GM23338 (cell line): ENCODE data around the gene NRN1L. TPM values are rescaled to one million over a fixed set of nuclear protein-coding genes. Genes with fewer than 3 reads are reported as not detected.

ENCODE experiments used
- ATAC-seq: fragments of 200-7000 bp; cut with Tn5 transposase; 3 replicates; pipeline ENCODE4 v1.9.1; 2020
- DNase-seq: peaks from one replicate; pipeline ENCODE4 v3.0.0-alpha.2; 2015; ENCODE audit warnings: low spot score
- H2AFZ ChIP-seq: fragments of 200-600 bp; sonication (generic); 2 replicates; pipeline ENCODE4 v1.8.0; 2016; ENCODE audit warnings: antibody characterized with exemption, mild to moderate bottlenecking, moderate library complexity
- H3F3A ChIP-seq: fragments of 200-600 bp; sonication (generic); replicated peaks from 2 replicates; pipeline ENCODE4 v1.8.0; 2017; ENCODE audit warnings: antibody characterized with exemption, mixed run types, low read depth
- H3K27ac ChIP-seq: fragments of 200-600 bp; sonication (generic); 2 replicates; pipeline ENCODE4 v1.6.1; 2016; ENCODE audit warnings: low read depth
- H3K27me3 ChIP-seq: fragments of 200-600 bp; sonication (generic); 2 replicates; pipeline ENCODE4 v1.8.0; 2016; ENCODE audit warnings: mild to moderate bottlenecking, mixed run types, moderate library complexity; ENCODE audit not compliant: insufficient read depth
- H3K36me3 ChIP-seq: fragments of 200-600 bp; sonication (generic); 2 replicates; pipeline ENCODE4 v1.8.0; 2016; ENCODE audit warnings: mild to moderate bottlenecking; ENCODE audit not compliant: insufficient read depth
- H3K4me1 ChIP-seq: fragments of 200-600 bp; sonication (generic); 2 replicates; pipeline ENCODE4 v1.8.0; 2016; ENCODE audit warnings: mild to moderate bottlenecking, moderate library complexity; ENCODE audit not compliant: insufficient read depth
- H3K4me2 ChIP-seq: fragments of 200-600 bp; sonication (generic); 2 replicates; pipeline ENCODE4 v1.7.1; 2017; ENCODE audit warnings: mixed run types
- H3K4me3 ChIP-seq: fragments of 200-600 bp; sonication (generic); 2 replicates; pipeline ENCODE4 v1.6.1; 2016; ENCODE audit warnings: mixed run types
- H3K79me2 ChIP-seq: fragments of 200-600 bp; sonication (generic); replicated peaks from 2 replicates; pipeline ENCODE4 v1.8.0; 2017; ENCODE audit warnings: mild to moderate bottlenecking; ENCODE audit not compliant: insufficient read depth
- H3K9me2 ChIP-seq: fragments of 200-600 bp; sonication (generic); 2 replicates; pipeline ENCODE4 v1.8.0; 2017; ENCODE audit not compliant: insufficient read depth
- H4K20me1 ChIP-seq: fragments of 200-600 bp; sonication (generic); replicated peaks from 2 replicates; pipeline ENCODE4 v1.8.0; 2017; ENCODE audit warnings: mild to moderate bottlenecking; ENCODE audit not compliant: insufficient read depth
- H3K27ac Mint-ChIP-seq: 2 replicates; pipeline ENCODE4 v1.8.0; 2020; ENCODE audit warnings: inconsistent platforms, mild to moderate bottlenecking, moderate library complexity, mixed read lengths
- H3K27me3 Mint-ChIP-seq: 3 replicates; pipeline ENCODE4 v1.8.0; 2022; ENCODE audit warnings: low read depth, mild to moderate bottlenecking, moderate library complexity, mixed read lengths, inconsistent platforms; ENCODE audit not compliant: insufficient read depth, poor library complexity
- H3K36me3 Mint-ChIP-seq: 3 replicates; pipeline ENCODE4 v1.8.0; 2021; ENCODE audit warnings: low read depth, mild to moderate bottlenecking, inconsistent platforms, moderate library complexity, mixed read lengths
- H3K4me1 Mint-ChIP-seq: 3 replicates; pipeline ENCODE4 v1.8.0; 2020; ENCODE audit warnings: mild to moderate bottlenecking, inconsistent platforms, mixed read lengths
- H3K4me3 Mint-ChIP-seq: 3 replicates; pipeline ENCODE4 v1.8.0; 2021; ENCODE audit warnings: moderate library complexity, mild to moderate bottlenecking, inconsistent platforms, mixed read lengths
- H3K9me3 Mint-ChIP-seq: 3 replicates; pipeline ENCODE4 v1.8.0; 2020; ENCODE audit warnings: moderate library complexity, mild to moderate bottlenecking, inconsistent platforms, mixed read lengths
- CREB1 ChIP-seq: fragments of 250-450 bp; sonication (Bioruptor Pico); IDR thresholded peaks from 2 replicates; pipeline ENCODE4 v1.5.0; 2020; ENCODE audit warnings: low read depth, mild to moderate bottlenecking, moderate library complexity
- CTCF ChIP-seq, 2 experiments: fragments of 200-600 bp in 1 of 2; sonication (generic) in 1 of 2; conservative IDR thresholded peaks; 2 replicates each; pipeline versions ENCODE4 v1.5.1 to v1.6.1; 2016 to 2017; ENCODE audit warnings: antibody characterized with exemption in 2 of 2, low read depth in 2 of 2, mild to moderate bottlenecking in 2 of 2, moderate library complexity in 1 of 2
- NANOG ChIP-seq: IDR thresholded peaks from 2 replicates; pipeline ENCODE4 v1.6.1; 2016; ENCODE audit warnings: antibody characterized with exemption, borderline replicate concordance
- REST ChIP-seq: IDR thresholded peaks from one replicate; pipeline ENCODE4 v1.6.1; 2018; ENCODE audit warnings: antibody characterized with exemption; ENCODE audit not compliant: unreplicated experiment
- ZNF114 ChIP-seq: fragments of 250-450 bp; sonication (Bioruptor Pico); IDR thresholded peaks from 2 replicates; pipeline ENCODE4 v1.5.0; 2020; ENCODE audit warnings: mild to moderate bottlenecking, moderate library complexity
- ZNF462 ChIP-seq: fragments of 250-450 bp; sonication (Bioruptor Pico); IDR thresholded peaks from 2 replicates; pipeline ENCODE4 v1.5.0; 2020; ENCODE audit warnings: mild to moderate bottlenecking, moderate library complexity
- polyA plus RNA-seq: library from polyadenylated mRNA; unstranded; fragments of >200 nt; fragmentation: Nextera tagmentation; extraction: Ambion mirVana; gene quantifications from 2 replicates; pipeline ENCODE4 v1.2.1, GENCODE V29; 2016
- total RNA-seq: library from RNA; depleted of rRNA; stranded (reverse); fragments of >200 nt; shearing (Covaris generic); gene quantifications from 2 replicates; pipeline ENCODE4 v1.2.3, GENCODE V29; 2014

Gene NRN1L
- total and polyA plus RNA-seq, 2 experiments from 2014 or later = 14.0 to 26.1 TPM

GRCh38 chr16:67901734-67902133 is 17.0 kb downstream of the NRN1L start (continued):
- TF ChIP-seq ZNF462 (CRISPR knock-in tag) (no peak), NANOG (no peak)

- ATAC-seq (no peak), DNase-seq (no peak)
- Histone ChIP-seq H4K20me1 (peaks cover 8% of the 10 kb centered on the region; the same call in 1 of the 2 replicates), H3K4me2 (no peak overlapping the region), H3K36me3 (no peaks in the 10 kb centered on the region), H3K27me3 (no peaks in the 10 kb centered on the region), H3K27ac (peak overlapping the region; percentile 72; the same call in 1 of the 2 replicates), H3F3A (0 out of 2 replicates have a peak, but pooled peaks cover 3% of the 10 kb centered on the region), H3K9me2 (no peaks in the 10 kb centered on the region), H3K4me1 (no peaks in the 10 kb centered on the region), H3K4me3 (no peak overlapping the region), H2AFZ (no peak overlapping the region), H3K79me2 (peaks cover 33% of the 10 kb centered on the region)
- Mint-ChIP-seq H3K9me3 (no peaks in the 10 kb centered on the region), H3K27ac (no peak overlapping the region), H3K27me3 (peaks cover 4% of the 10 kb centered on the region), H3K4me3 (no peak overlapping the region), H3K36me3 (peaks cover 9% of the 10 kb centered on the region; the same call in 2 of the 3 replicates), H3K4me1 (no peaks in the 10 kb centered on the region)
- TF ChIP-seq NANOG (no peak), CREB1 (CRISPR knock-in tag) (no peak), CTCF (conservative IDR thresholded peaks at IDR 0.05; ENCODE audit: low read depth in 2 of 2) (no peak), ZNF114 (no peak), REST (no peak)
Measured at GRCh38 chr16:67902831-67903230, 18.1 kb downstream of the NRN1L start.
